Naive thymus-derived CD4-positive, alpha-beta T cell (primary cell): Measurements from ENCODE around the gene BCL11A. TPM values are rescaled to one million over a fixed set of nuclear protein-coding genes. Genes with fewer than 3 reads are reported as not detected.

Experiments used
- ATAC-seq: fragments of 150-1000 bp; cut with Tn5 transposase; 2 replicates; pipeline ENCODE4 v1.10.0; 2021; ENCODE audit warnings: mild to moderate bottlenecking, moderate library complexity
- CTCF ChIA-PET: fragments of 350-600 bp; sonication (Branson Sonifier 250); formaldehyde crosslinking; loops from one replicate; lab custom pipeline; 2021; ENCODE audit warnings: antibody characterized with exemption; lab: Charles Lee
- POLR2A ChIA-PET: fragments of 350-600 bp; sonication (Branson Sonifier 250); formaldehyde crosslinking; loops from one replicate; lab custom pipeline; 2021; ENCODE audit warnings: antibody characterized with exemption, inconsistent platforms; lab: Charles Lee
- DNase-seq, 9 donors: peaks; one replicate each; pipeline versions ENCODE4 v3.0.0 to v3.0.0-alpha.2; 2020 to 2022; ENCODE audit warnings: mixed read lengths in 1 of 9
- H3K27ac ChIP-seq: one replicate; pipeline ENCODE4 v1.7.0; 2013; ENCODE audit warnings: mild to moderate bottlenecking, low read depth, low read length, moderate library complexity
- H3K27me3 ChIP-seq, 2 donors: one replicate each; pipeline ENCODE4 v1.7.0; 2013; ENCODE audit warnings: low read length in 2 of 2, mild to moderate bottlenecking in 2 of 2, moderate library complexity in 2 of 2; ENCODE audit not compliant: control insufficient read depth in 2 of 2, insufficient read depth in 2 of 2
- H3K36me3 ChIP-seq, 3 experiments: 1 replicate in 2 of 3; 2 replicates in 1 of 3; pipeline ENCODE4 v1.7.0; 2013; ENCODE audit warnings: low read length in 3 of 3, mild to moderate bottlenecking in 3 of 3, moderate library complexity in 1 of 3; ENCODE audit not compliant: insufficient read depth in 3 of 3, control insufficient read depth in 2 of 3
- H3K4me1 ChIP-seq, 2 donors: one replicate each; pipeline ENCODE4 v1.7.0; 2013; ENCODE audit warnings: low read length in 2 of 2, mild to moderate bottlenecking in 2 of 2, moderate library complexity in 1 of 2; ENCODE audit not compliant: control insufficient read depth in 2 of 2, insufficient read depth in 2 of 2
- H3K4me3 ChIP-seq: 2 replicates; pipeline ENCODE4 v1.7.0; 2013; ENCODE audit warnings: mild to moderate bottlenecking, low read length
- H3K9me3 ChIP-seq, 3 experiments: 1 replicate in 2 of 3; 2 replicates in 1 of 3; pipeline ENCODE4 v1.7.0; 2013; ENCODE audit warnings: low read length in 3 of 3; ENCODE audit not compliant: control insufficient read depth in 2 of 3
- H3K27ac Mint-ChIP-seq, 9 donors: one replicate each; pipeline ENCODE4 v1.8.0; 2020 to 2022; ENCODE audit warnings: mixed read lengths in 9 of 9, mild to moderate bottlenecking in 8 of 9, moderate library complexity in 5 of 9, inconsistent platforms in 2 of 9
- H3K27me3 Mint-ChIP-seq, 5 donors: one replicate each; pipeline ENCODE4 v1.8.0; 2021 to 2022; ENCODE audit warnings: mixed read lengths in 5 of 5, mild to moderate bottlenecking in 1 of 5
- H3K36me3 Mint-ChIP-seq, 5 donors: one replicate each; pipeline ENCODE4 v1.8.0; 2020 to 2022; ENCODE audit warnings: mixed read lengths in 5 of 5, mild to moderate bottlenecking in 3 of 5, inconsistent platforms in 1 of 5
- H3K4me1 Mint-ChIP-seq, 7 donors: one replicate each; pipeline ENCODE4 v1.8.0; 2020 to 2022; ENCODE audit warnings: mixed read lengths in 7 of 7, mild to moderate bottlenecking in 3 of 7, inconsistent platforms in 1 of 7
- H3K4me3 Mint-ChIP-seq, 10 donors: one replicate each; pipeline ENCODE4 v1.8.0; 2020 to 2022; ENCODE audit warnings: mild to moderate bottlenecking in 10 of 10, mixed read lengths in 10 of 10, moderate library complexity in 6 of 10, inconsistent platforms in 2 of 10
- H3K9me3 Mint-ChIP-seq, 11 donors: one replicate each; pipeline ENCODE4 v1.8.0; 2020 to 2022; ENCODE audit warnings: mixed read lengths in 11 of 11, mild to moderate bottlenecking in 4 of 11, inconsistent platforms in 1 of 11, moderate library complexity in 1 of 11
- intact Hi-C, 2 donors: fragments of 100-400 bp; cut with micrococcal nuclease; formaldehyde crosslinking; loops; one replicate each; pipeline ENCODE4 v1.15.1; 2023
- polyA plus RNA-seq, 2 donors: library from polyadenylated mRNA; unstranded; fragments of 300-500 nt; fragmentation: Illumina TruSeq; gene quantifications; one replicate each; pipeline ENCODE4 v1.2.3, GENCODE V29; 2021
- total RNA-seq, 6 experiments: library from RNA in 5 of 6; stranded (reverse) in 5 of 6; gene quantifications; 1 replicate in 5 of 6; 2 replicates in 1 of 6; pipeline ENCODE4 v1.2.3 and lab custom pipeline; 2021 to 2026

BCL11A gene
- total and polyA plus RNA-seq, 7 experiments from 2014 or later: 1.5 to 26.2 (median 2.5) TPM; not detected in 1

DNA sequence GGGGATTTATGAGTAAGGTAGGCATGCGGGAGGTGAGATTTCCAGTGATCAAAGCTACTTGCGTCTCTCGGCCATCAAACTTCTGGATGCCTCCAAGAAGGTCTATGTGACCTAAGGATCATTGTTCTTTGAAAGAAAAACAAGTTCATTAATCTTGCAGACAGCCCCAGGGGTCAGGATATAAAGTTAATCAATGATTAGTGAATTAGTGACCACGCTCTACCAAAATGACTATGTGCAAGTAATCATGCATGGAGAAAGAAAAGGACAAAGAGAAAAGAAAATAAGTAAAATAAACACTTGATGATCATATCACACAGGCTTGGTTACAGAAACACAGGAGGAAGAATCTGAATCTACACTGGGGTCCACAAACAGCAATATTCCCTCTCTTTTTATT is 42.5 kb upstream of the BCL11A start:
- CTCF ChIA-PET: no interaction called here
- peaks cover 0 to 26% (median 6%) of the 10 kb centered on the region in 11 donors for H3K9me3 Mint-ChIP-seq
- H3K27ac Mint-ChIP-seq: no peak overlapping the region
- DNase-seq (no peak), ATAC-seq (no peak)
- no peaks in the 10 kb centered on the region for H3K27me3 ChIP-seq
- H3K36me3 Mint-ChIP-seq: no peaks in the 10 kb centered on the region
- H3K27me3 Mint-ChIP-seq: peaks cover 23 to 52% (median 32%) of the 10 kb centered on the region in 5 donors
- POLR2A ChIA-PET: no interaction called here
- no peaks in the 10 kb centered on the region for H3K36me3 ChIP-seq
- peaks cover 0 to 6% (median 0%) of the 10 kb centered on the region in 3 experiments for H3K9me3 ChIP-seq
- no peaks in the 10 kb centered on the region for H3K4me1 Mint-ChIP-seq
- H3K4me1 ChIP-seq: no peaks in the 10 kb centered on the region
- H3K27ac ChIP-seq: no peak overlapping the region
- no peak overlapping the region for H3K4me3 ChIP-seq
- intact Hi-C loops: no loop called here
- H3K4me3 Mint-ChIP-seq: no peak overlapping the region

DNA sequence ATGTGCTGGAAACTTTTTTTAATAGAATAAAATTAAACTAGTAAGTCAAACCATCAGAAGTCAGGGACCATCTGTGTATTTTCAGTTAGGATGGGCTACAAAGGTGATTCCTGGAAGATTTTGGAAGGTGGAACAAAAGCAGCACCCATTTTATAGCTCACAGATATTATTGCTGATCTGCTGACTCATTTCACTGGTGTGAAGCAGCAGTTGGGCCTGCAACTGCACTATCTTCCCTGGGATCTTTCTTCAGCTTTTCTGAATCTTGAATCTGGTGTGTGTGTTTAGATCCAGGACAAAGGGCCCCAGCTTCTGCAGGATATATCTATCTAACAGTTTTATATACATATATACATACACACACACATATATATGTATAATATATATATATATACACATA is 35.6 kb upstream of the BCL11A start:
- H3K36me3 Mint-ChIP-seq: no peaks in the 10 kb centered on the region

GRCh38 chr2:60586081-60586480 is 32.6 kb upstream of the BCL11A start:
- H3K9me3 ChIP-seq: no peaks in the 10 kb centered on the region
- Mint-ChIP-seq H3K27ac (no peak overlapping the region), H3K4me3 (no peak overlapping the region), H3K4me1 (peaks cover 0 to 8% (median 0%) of the 10 kb centered on the region in 7 donors), H3K27me3 (peaks cover 32 to 65% (median 50%) of the 10 kb centered on the region in 5 donors), H3K36me3 (no peaks in the 10 kb centered on the region), H3K9me3 (peaks cover 0 to 3% (median 0%) of the 10 kb centered on the region in 11 donors)
- ATAC-seq: no peak
- intact Hi-C loops: no loop called here
- H3K27me3 ChIP-seq: peaks cover 3 to 9% of the 10 kb centered on the region in 2 donors
- POLR2A ChIA-PET: no interaction called here
- CTCF ChIA-PET: interaction anchor here (0.5 to 1.0 kb wide), 2 partner anchors 36 to 169 kb away, joined by 3 read pairs; no protein-coding TSS in a partner anchor
- H3K36me3 ChIP-seq: no peaks in the 10 kb centered on the region
- DNase-seq: no peak
- H3K27ac ChIP-seq: no peak overlapping the region
- H3K4me1 ChIP-seq: no peaks in the 10 kb centered on the region
- no peak overlapping the region for H3K4me3 ChIP-seq

More for the DNA sequence above, 35.6 kb upstream of the BCL11A start:
- H3K4me1 ChIP-seq: no peaks in the 10 kb centered on the region
- peaks cover 0 to 3% of the 10 kb centered on the region in 2 donors for H3K27me3 ChIP-seq
- ChIA-PET CTCF (no interaction called here), POLR2A (no interaction called here)
- ATAC-seq (no peak), DNase-seq (no peak)
- H3K4me3 ChIP-seq: no peak overlapping the region
- no peaks in the 10 kb centered on the region for H3K9me3 ChIP-seq
- no peak overlapping the region for H3K4me3 Mint-ChIP-seq
- H3K27me3 Mint-ChIP-seq: peaks cover 30 to 56% (median 45%) of the 10 kb centered on the region in 5 donors
- H3K27ac ChIP-seq: no peak overlapping the region
- H3K4me1 Mint-ChIP-seq: no peaks in the 10 kb centered on the region
- H3K9me3 Mint-ChIP-seq: peaks cover 0 to 14% (median 4%) of the 10 kb centered on the region in 11 donors
- intact Hi-C loops: no loop called here
- no peak overlapping the region for H3K27ac Mint-ChIP-seq
- H3K36me3 ChIP-seq: no peaks in the 10 kb centered on the region

- peaks cover 3 to 9% of the 10 kb centered on the region in 2 donors for H3K27me3 ChIP-seq
- POLR2A ChIA-PET: no interaction called here
- DNase-seq: no peak
- Mint-ChIP-seq H3K9me3 (peaks cover 0 to 3% (median 0%) of the 10 kb centered on the region in 11 donors), H3K4me3 (no peak overlapping the region), H3K27ac (no peak overlapping the region), H3K36me3 (no peaks in the 10 kb centered on the region), H3K27me3 (peaks cover 37 to 65% (median 51%) of the 10 kb centered on the region in 5 donors), H3K4me1 (peaks cover 0 to 9% (median 0%) of the 10 kb centered on the region in 7 donors)
- H3K4me3 ChIP-seq: no peak overlapping the region
- no peaks in the 10 kb centered on the region for H3K36me3 ChIP-seq
- H3K9me3 ChIP-seq: no peaks in the 10 kb centered on the region
- no peak overlapping the region for H3K27ac ChIP-seq
- H3K4me1 ChIP-seq: no peaks in the 10 kb centered on the region
- intact Hi-C loops: no loop called here
- CTCF ChIA-PET: interaction anchor here (0.8 to 1.0 kb wide), 2 partner anchors 35 to 44 kb away, joined by 3 to 5 read pairs; no protein-coding TSS in a partner anchor
- ATAC-seq: no peak
Measured at GRCh38 chr2:60585276-60585675, 31.8 kb upstream of the BCL11A start.

DNA sequence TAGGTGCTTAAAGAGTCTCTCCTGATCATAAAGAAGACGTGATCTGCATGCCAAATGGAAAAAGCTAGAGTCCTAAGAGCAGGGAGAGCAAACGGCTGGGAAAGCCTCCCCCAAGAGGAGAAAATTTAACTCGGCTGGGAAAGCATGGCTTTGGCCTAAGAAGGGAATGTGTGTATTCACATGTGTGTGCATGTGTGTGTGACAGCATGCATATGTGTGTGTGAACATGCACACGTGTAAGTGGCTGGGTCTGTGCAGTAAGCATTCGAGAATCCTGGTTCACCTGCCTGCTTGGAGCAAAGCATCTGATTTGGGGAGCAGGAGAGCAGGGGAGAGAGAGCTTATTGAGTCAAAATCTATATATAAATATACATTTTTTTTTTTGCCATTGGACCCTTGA is 30.1 kb upstream of the BCL11A start:
- Mint-ChIP-seq H3K4me3 (no peak overlapping the region), H3K27me3 (peaks cover 49 to 75% (median 53%) of the 10 kb centered on the region in 5 donors), H3K36me3 (no peaks in the 10 kb centered on the region), H3K9me3 (peaks cover 0 to 3% (median 0%) of the 10 kb centered on the region in 11 donors), H3K4me1 (peaks cover 0 to 9% (median 0%) of the 10 kb centered on the region in 7 donors), H3K27ac (no peak overlapping the region)
- DNase-seq: no peak
- H3K9me3 ChIP-seq: no peaks in the 10 kb centered on the region
- peaks cover 3 to 9% of the 10 kb centered on the region in 2 donors for H3K27me3 ChIP-seq
- no peaks in the 10 kb centered on the region for H3K36me3 ChIP-seq
- ChIA-PET POLR2A (no interaction called here), CTCF (no interaction called here)
- intact Hi-C loops: no loop called here
- no peak overlapping the region for H3K27ac ChIP-seq
- no peak overlapping the region for H3K4me3 ChIP-seq
- ATAC-seq: no peak
- H3K4me1 ChIP-seq: no peaks in the 10 kb centered on the region

DNA sequence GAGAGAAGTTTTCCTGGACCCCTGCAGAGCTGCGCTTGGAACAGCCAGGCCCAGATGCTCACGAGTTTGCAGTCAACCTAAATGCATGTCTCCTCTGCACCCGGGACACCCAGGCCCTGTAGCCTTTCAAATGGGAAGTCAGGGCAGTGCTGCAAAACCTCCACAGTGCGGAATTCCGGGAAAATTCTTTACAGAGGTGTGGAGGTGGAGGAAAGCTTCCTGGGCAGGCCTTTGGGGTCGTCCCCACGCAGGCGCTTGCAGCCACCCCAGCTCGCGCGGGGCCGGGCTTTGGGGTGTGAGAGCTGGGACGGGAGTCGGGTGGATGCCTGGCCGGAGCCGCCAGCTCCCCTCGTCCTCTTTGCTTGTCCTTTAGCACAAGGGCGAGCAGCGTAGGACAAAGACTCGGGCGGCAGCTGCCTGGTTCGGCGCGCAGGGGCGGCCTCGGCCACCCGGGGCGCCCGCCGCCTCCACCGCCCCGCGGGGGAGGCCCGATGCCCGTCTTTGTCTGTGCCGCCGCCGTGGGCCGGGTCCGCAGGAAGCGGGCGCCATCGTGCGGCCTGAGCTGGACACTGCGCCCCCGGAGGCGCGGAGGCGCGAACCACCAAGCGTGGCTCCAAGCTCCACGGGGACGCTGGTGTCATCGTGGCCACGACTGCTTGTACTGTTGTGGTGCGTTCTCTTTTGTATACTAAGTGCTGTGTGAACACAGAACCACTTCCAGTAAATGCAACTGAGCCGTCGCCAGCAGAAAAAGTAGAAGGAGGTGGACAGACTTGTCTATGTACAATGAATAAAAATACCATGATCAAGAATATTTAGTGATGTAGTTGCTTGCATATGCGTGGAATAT is 28.2 kb upstream of the BCL11A start:
- CTCF ChIA-PET: interaction anchor here (0.9 to 1.3 kb wide), 4 partner anchors 28 to 231 kb away, joined by 3 to 4 read pairs (median 3); no protein-coding TSS in a partner anchor
- H3K4me3 Mint-ChIP-seq: peak overlapping the region in 9 of 10 donors; percentile 9 to 54 (median 38)
- intact Hi-C loops: loop anchor here (2.0 kb wide), 1 partner anchor 1279 kb away; no protein-coding TSS in a partner anchor

More for the DNA sequence above, 28.2 kb upstream of the BCL11A start:
- Histone ChIP-seq H3K27ac (no peak overlapping the region), H3K9me3 (no peaks in the 10 kb centered on the region), H3K27me3 (peaks cover 3 to 9% of the 10 kb centered on the region in 2 donors), H3K4me3 (no peak overlapping the region), H3K36me3 (no peaks in the 10 kb centered on the region), H3K4me1 (no peaks in the 10 kb centered on the region)
- H3K9me3 Mint-ChIP-seq: no peaks in the 10 kb centered on the region
- H3K27me3 Mint-ChIP-seq: peaks cover 41 to 67% (median 52%) of the 10 kb centered on the region in 5 donors
- peak in 8 of 9 donors; percentile 24 to 78 (median 62) for DNase-seq
- peak; percentile 96 for ATAC-seq
- H3K36me3 Mint-ChIP-seq: no peaks in the 10 kb centered on the region
- no peak overlapping the region for H3K27ac Mint-ChIP-seq
- POLR2A ChIA-PET: no interaction called here
- peaks cover 0 to 9% (median 0%) of the 10 kb centered on the region in 7 donors for H3K4me1 Mint-ChIP-seq
